T-helper 2 cell treated with Interferon-gamma antibody and Interleukin-4, amounts not matched to agents 100 ng/mL and 5 ng/mL, for 36 hours (primary cell): ENCODE measurements around the gene DMPK. TPM values are rescaled to one million over a fixed set of nuclear protein-coding genes. Genes with fewer than 3 reads are reported as not detected.

Experiments used
- intact Hi-C: fragments of 100-400 bp; cut with micrococcal nuclease; formaldehyde crosslinking; loops from one replicate; pipeline ENCODE4 v1.15.1; 2023
- total RNA-seq: library from RNA; stranded (reverse); gene quantifications from 2 replicates; pipeline ENCODE4 v1.2.3, GENCODE V29; 2022

The DMPK gene
- total RNA-seq, 1 donor from 2014 or later = 17.1 TPM

- intact Hi-C loops = loop anchor here (2.0 kb wide), 1 partner anchor 245 kb away; no protein-coding TSS in a partner anchor
Measured at GRCh38 chr19:45771311-45771933, 10.9 kb downstream of the DMPK start.

DNA sequence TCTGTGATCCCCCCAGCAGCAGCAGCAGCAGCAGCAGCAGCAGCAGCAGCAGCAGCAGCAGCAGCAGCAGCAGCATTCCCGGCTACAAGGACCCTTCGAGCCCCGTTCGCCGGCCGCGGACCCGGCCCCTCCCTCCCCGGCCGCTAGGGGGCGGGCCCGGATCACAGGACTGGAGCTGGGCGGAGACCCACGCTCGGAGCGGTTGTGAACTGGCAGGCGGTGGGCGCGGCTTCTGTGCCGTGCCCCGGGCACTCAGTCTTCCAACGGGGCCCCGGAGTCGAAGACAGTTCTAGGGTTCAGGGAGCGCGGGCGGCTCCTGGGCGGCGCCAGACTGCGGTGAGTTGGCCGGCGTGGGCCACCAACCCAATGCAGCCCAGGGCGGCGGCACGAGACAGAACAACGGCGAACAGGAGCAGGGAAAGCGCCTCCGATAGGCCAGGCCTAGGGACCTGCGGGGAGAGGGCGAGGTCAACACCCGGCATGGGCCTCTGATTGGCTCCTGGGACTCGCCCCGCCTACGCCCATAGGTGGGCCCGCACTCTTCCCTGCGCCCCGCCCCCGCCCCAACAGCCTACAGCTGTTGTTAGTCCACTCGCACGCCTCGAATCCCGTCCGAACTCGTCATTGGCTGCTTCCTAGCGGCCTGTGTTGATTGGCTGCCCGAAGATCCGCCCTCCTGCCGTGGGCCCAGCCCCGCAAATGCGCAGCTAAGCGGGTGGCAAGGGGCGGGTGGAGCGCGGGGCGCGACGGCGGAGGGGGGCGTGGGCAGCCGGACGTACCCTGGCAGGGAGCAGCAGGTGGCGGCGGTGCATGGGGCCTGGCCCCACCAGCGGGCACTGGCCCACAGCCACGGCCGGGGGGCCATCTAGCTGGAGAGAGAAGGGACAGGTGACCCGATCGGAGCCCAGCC is 11.8 kb downstream of the DMPK start:
- intact Hi-C loops = loop anchor here (1.0 to 2.0 kb wide), 6 partner anchors 9 to 246 kb away; partner anchors contain the start of gene DMWD

GRCh38 chr19:45769821-45770191 is 12.5 kb downstream of the DMPK start:
- intact Hi-C loops = loop anchor here (1.0 to 2.0 kb wide), 7 partner anchors 9 to 247 kb away; partner anchors contain the start of genes DMWD and FBXO46

GRCh38 chr19:45768984-45769782 is 13.1 kb downstream of the DMPK start, which contains the start of gene SIX5:
Gene SIX5 (minus strand): TSS chr19:45769252. CDS start chr19:45768844, 408 bp downstream.
- intact Hi-C loops = loop anchor here (2.0 kb wide), 1 partner anchor 38 kb away; the partner anchor contains the start of gene FBXO46

GRCh38 chr19:45768655-45768983 is 13.7 kb downstream of the DMPK start:
- intact Hi-C loops = loop anchor here (2.0 kb wide), 1 partner anchor 38 kb away; the partner anchor contains the start of gene FBXO46

DNA sequence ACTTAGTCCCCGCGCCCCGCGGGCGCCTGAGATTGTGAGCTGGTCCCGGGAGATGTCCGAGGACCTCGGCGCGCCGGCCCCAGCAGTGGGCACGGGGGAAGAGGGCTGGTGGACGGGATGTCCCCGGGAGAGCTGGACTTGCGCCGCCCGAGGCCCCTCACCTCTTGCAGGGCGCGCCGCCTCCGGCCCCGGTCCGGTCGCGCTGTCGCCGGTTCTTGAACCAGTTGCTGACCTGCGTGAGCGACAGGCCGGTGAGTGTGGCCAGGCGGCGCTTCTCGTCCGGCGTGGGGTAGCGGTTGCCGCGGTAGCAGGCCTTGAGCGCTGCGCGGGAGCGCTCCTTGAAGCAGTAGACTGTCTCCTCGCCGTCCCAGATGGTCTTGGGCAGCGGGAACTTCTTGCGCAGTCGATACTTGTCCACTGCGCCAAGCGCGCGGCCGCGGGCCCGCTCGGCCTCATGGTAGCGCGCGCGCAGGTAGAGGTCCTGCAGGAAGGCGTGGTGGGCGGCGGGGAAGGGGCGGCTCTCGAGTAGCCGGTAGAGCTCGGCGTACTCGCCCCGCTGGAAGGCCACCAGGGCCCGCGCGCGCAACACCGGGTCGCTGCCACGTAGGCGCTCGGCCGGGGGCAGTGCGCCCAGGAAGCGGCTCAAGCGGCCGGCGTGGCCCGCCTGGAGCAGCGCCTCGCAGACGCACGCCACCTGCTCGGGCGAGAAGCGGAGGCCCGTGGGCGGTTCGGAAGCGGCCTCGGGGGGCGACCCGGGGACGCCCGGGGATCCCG is 14.2 kb downstream of the DMPK start:
- intact Hi-C loops = loop anchor here (2.0 kb wide), 1 partner anchor 37 kb away; the partner anchor contains the start of gene FBXO46

GRCh38 chr19:45767410-45767880 is 14.8 kb downstream of the DMPK start:
- intact Hi-C loops = no loop called here

DNA sequence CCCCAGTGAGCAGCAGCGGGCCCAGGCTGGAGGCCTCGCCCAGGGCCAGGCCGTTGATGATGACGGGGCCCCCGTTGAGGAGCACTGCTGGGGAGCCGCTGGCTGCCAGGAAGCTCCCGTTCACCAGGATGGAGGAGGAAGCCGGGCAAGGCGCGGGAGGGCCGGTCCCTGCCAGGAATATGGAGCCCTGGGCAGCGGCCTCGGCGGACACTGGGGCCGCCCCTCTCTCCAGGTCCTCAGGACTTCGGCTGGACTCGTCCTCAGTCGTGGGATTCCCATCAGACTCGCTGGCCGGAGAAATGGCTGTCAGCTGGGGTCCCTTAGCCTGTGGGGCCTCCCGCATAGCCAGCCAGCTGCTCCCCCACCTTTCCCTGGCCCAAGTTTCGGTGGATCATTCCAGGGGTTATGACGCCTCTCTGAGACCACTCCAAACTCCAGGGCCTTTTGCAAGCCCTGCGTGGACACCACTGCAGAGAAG is 15.4 kb downstream of the DMPK start:
- intact Hi-C loops = no loop called here

DNA sequence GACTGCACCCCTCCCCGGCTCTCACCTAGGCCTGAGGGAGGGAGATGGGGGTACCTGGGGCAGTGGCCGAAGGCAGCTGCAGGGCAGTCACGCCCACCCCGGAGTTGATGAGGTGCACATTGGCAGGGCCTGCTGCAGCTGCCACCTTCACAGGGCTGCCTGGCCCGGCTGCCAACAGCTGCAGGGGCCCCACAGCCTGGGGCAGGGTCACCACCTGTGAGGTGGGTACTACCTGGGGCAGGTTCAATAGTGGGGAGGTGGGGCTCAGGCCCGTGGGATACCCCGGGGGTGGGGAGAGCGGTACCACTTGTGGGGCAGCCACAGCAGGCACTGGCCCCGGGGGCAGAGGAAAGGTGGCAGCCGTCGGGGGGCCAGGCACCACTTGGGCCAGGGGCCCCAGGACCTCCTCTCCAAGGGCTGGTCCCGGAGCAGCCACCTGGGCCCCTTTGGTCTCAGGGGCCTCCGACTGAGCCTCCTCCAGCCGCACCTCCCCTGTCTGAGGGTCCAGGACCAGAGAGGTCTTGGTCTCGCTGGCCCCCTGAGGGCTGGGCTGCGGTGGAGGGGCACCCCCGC is 15.9 kb downstream of the DMPK start:
- intact Hi-C loops = no loop called here

GRCh38 chr19:45765702-45766295 is 16.5 kb downstream of the DMPK start:
- intact Hi-C loops = no loop called here

GRCh38 chr19:45764945-45765701 is 17.2 kb downstream of the DMPK start:
- intact Hi-C loops = no loop called here

DNA sequence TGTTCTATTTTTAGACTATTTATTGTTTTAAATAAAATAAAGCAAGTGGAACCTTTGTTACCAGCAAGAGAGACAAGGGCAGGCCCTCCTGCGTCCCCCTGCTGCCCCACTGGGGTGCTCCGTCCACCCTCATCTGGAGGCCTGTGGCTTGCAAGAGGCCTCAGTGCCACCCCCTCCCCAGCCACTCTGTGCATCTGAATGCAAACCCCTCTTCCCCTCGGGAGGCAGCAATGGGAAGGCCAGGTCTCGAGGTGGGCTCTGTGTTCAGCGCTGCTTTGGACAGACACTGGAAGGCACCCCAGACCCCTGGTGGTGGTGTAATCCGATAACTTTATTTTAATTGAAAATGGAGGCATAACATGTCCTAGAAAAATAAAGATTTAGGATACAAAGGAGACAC is 17.8 kb downstream of the DMPK start:
- intact Hi-C loops = no loop called here

DNA sequence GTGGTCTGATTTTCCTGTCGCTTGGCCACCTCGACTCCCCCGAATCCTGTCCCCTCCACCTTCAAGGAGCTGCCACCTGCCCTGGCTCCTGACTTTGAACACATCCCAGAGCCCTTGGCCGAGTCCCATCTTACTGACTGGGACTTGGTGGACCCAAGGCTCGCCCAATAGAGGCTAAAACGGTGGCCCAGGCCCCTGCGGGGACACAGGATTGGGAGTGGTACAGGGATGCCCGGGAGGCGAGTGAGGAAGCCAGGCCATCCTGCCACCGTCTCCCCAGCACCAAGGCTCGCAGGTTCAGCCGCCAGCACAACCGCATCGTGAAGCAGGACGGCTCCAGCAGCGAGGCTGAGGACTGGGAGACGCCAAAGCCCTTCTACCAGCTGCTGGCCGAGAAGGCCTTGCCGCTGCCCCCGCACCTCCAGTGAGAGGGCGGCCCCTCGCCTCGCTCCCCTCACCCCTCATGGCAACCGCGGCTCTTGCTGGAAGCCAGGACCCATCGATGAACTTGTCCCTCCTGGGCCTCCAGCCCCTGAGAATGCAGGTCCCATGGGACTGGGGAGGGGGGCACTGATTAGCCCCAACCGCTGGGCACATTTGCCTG is 18.5 kb downstream of the DMPK start:
- intact Hi-C loops = no loop called here

DNA sequence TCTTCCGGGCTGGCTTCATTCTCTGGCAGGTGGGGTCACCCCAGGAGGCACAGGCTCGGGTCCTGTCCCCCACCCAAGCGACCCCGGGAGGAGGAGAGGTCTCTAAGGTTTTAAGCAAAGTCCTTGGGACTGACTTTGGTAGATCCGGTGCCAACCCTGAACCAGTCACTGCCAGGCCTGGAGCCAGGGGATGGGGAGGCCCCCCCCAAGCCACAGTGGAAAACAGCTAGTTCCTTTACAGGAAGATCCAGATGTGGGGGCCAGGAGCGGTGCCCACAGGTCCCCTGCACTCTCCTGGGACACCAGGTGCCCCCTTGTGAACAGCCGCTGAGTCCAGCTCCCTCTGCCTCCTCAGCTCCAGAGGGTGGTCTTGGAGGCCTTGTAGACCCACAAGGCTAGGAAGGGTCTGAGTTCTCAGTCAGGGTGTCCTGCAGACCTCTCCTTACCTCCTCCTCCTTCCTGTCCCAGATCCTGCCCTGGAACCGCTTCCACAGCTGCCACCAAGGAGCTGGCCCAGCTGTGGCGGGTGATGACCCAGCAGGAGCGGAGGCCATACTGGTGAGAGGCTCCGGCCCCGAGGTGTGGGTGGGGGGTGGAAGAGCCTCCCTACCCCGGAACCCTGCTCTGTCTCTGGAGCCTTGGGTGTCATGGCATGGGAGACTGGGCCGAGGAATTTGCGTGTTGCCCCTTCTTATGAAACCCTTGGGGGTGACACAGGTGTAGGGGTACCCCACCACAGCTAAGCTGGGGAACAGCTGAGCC is 19.2 kb downstream of the DMPK start:
- intact Hi-C loops = no loop called here

DNA sequence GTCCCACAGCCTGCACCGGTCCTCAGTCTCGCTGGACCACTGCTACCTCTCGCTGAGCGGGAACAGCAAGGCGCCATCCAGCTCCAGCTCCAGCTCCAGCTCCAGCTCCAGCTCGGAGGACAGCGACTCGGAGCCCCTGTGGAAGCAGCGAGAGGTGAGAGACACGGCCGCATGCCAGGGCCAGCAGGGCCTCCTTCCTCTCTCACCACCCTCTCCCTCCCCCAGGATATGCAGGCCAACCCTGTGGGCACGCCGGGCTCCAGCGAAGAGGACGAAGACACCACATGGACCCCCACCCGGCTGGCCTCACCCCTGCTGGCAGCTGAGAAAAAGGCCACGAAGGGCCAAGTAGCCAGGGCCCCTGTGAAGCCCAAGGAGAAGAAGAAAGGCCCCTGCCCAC is 20.6 kb downstream of the DMPK start:
- intact Hi-C loops = no loop called here

DNA sequence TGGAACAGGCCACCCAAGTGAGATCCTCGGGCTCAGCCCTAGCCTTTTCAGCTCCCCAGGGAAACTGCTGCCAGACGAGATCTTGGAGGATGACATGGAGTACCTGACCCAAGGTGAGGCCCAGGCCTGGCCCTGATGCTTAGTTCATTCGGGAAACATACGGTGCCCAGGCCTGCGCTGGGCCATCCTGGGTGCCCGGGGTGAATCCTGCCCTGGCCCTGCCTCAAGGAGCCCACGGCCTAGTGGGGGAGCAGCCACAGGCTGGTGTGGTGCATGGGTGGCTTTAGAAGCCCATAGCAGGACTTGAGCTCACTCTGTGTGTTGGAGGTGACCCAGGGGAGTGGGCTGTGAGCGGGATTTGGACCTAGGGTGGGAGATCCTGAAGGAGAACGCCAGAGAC is 23.4 kb downstream of the DMPK start:
- intact Hi-C loops = no loop called here

DNA sequence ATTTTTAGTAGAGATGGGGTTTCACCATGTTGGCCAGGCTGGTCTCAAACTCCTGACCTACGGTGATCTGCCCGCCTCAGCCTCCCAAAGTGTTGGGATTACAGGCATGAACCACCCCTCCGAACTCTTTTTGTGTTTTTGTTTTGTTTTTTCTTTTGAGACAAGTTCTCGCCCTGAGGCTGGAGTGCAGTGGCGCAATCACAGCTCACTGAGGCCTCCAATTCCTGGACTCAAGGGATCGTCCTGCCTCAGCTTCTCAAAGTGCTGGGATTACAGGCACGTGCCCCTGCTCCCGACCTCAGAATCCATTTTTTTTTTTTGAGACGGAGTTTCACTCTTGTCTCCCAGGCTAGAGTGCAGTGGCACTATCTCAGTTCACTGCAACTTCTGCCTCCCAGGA is 24.6 kb downstream of the DMPK start:
- intact Hi-C loops = no loop called here

GRCh38 chr19:45754323-45754722 is 28.0 kb downstream of the DMPK start:
- intact Hi-C loops = no loop called here
